Medulla oblongata (tissue), 1 donor: ENCODE measurements around the gene COPG2.
"Not testable (repeated sequence)": the region's sequence is repeated elsewhere in the genome, so short reads cannot be mapped to it uniquely, and the experiment has no call there.

Source experiments
- DNase-seq: peaks from one replicate; pipeline ENCODE4 v3.0.0-alpha.2; 2015; ENCODE audit errors: extremely low spot score

Gene COPG2

GRCh38 chr7:130650611-130651120 lies 17.9 kb downstream of the COPG2 start:
- no peak for DNase-seq

- no peak for DNase-seq
Observed at GRCh38 chr7:130649004-130649790, 19.4 kb downstream of the COPG2 start.

- DNase-seq, result no peak
Observed at GRCh38 chr7:130648580-130648979, 20.0 kb downstream of the COPG2 start.

GRCh38 chr7:130642383-130642782 lies 26.2 kb downstream of the COPG2 start:
- DNase-seq, result no peak

DNA sequence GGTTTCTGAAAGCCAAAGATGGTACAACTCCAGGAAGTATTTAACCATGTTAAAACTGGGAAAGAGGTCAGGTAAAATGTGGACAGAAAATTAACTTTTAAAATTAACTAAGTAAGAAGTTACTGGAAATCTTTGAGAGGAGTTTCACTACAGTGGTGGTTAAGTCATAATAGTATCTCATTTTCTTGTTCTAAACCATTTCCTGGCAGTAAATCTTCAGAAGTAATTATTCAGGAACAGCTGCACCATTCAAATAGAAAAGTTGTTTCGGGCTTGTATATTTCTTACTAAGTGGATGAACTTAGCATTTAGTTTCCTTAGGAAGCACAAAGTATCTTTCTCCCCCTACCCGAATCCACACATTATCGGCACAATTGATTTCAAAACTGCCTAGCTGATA lies 27.1 kb downstream of the COPG2 start:
- DNase-seq, result no peak

GRCh38 chr7:130641040-130641439 lies 27.5 kb downstream of the COPG2 start:
- no peak for DNase-seq

GRCh38 chr7:130639388-130639787 lies 29.2 kb downstream of the COPG2 start:
- DNase-seq, result no peak

DNA sequence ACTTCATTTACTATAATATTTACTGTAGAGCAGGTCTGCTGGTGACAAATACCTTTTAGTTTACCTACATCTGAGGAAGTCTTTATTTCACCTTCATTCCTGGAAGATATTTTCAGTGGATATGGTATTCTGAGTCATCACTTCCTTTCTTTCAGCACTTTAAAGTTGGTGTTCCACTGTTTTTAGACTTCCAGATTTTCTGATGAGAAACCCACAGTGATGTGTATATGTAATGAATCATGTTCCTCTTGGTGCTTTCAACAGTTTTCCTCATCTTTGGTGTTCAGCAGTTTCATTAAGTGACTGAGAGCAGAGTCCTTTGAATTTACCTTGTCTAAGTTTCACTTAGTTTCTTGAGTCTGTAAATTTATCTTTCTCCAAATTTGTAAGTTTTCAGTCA lies 36.4 kb downstream of the COPG2 start:
- DNase-seq, result no peak

- no peak for DNase-seq
Observed at GRCh38 chr7:130628901-130629300, 39.6 kb downstream of the COPG2 start.

DNA sequence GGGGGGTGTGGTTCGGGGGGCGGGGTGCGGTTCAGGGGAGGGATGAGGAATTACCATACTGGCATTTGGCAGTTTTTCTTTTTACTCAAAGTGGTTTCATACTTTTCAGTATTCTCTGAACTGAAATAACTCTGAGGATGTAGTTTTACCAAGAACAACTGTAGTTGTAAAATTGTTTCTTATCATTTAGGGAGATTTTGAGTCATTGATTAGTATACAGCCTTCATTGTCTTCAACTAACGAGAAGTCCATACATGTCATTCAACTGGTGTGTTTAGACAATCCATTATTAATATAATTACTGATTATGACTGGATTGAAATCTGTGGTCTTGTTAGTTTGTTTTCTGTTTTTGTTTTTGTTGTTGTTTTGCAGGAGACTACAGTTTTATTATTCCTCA lies 40.8 kb downstream of the COPG2 start:
- no peak for DNase-seq

DNA sequence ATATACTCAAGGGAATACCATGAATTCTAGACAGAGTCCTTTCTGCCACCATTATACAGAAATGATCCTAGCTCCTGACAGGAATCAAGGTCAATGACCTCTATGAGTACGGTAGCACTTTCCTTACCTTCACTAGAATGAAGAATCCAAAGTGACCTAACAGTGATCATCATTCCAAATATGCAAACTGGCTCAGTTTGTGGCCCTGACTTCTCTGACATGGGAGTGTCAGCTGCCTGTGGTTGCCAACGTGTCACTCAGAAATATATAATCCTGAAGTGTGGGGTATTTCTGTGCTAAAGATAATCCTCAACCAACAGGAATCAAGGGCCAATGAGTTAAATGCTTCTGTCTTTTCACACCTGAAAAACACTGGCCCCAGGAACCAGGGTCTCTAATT lies 45.7 kb downstream of the COPG2 start:
- DNase-seq, result no peak

- no peak for DNase-seq
Observed at GRCh38 chr7:130615583-130615982, 53.0 kb downstream of the COPG2 start.

- DNase-seq, result no peak
Observed at GRCh38 chr7:130614449-130614848, 54.1 kb downstream of the COPG2 start.

- no peak for DNase-seq
Observed at GRCh38 chr7:130611218-130611617, 57.3 kb downstream of the COPG2 start.

DNA sequence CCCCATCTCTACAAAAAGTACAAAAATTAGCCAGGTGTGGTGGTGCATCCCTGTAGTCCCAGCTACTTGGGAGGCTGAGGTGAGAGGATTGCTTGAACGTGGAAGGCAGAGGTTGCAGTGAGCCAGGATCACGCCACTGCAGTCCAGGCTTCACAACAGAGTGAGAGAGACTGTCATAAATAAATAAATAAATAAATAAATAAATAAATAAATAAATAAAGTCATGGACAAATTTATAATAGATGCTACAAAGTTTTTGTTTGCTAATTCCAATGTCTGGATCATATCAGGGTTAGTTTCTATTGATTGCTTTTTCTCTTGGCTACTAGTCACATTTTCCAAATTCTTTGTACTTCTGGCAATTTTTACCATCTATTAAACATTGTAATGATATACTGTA lies 61.5 kb downstream of the COPG2 start:
- DNase-seq, result not testable (repeated sequence)

- DNase-seq, result no peak
Observed at GRCh38 chr7:130606161-130606560, 62.4 kb downstream of the COPG2 start.

GRCh38 chr7:130598056-130598455 lies 70.5 kb downstream of the COPG2 start:
- DNase-seq, result no peak

DNA sequence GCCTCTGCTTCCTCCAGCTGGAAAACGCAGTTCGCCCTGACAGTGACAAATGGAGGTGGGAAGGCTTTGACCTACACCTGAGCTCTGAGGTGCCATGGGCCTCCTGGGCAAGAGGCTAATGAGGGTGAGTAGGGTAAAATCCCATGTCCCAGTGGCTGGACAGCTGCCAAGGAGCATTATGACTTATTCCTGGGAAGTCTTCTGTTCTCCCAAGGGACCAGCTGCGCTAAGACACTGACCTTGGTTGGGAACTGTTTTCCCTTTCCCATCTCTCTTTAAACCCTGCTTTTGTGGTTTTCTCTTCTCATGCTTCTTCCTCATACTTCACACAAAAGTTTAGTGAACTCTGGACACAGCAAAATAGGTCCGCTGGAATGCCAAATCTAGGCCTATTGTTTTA lies 72.6 kb downstream of the COPG2 start:
- no peak for DNase-seq

DNA sequence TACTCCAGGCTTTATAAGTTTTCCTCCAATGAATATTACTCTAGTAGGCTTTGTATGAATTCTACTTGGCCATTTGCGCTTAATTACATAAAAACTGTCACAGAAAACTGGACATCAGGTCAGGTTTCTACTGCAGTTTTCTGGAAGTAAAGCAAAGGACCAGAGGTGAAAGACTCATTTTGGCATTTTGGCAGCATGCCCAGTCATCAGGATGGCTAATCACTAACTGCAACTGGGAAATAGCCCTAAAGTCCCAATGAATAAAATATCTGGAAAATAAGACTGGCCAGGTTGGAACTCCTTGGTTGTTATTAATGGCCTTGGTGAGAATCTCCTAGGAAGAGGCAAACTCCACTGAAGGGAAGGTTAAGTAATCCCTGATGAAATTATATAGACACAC lies 75.5 kb downstream of the COPG2 start:
- no peak for DNase-seq

GRCh38 chr7:130591464-130591863 lies 77.1 kb downstream of the COPG2 start:
- not testable (repeated sequence) for DNase-seq

GRCh38 chr7:130585932-130586331 lies 82.6 kb downstream of the COPG2 start:
- DNase-seq, result not testable (repeated sequence)

- not testable (repeated sequence) for DNase-seq
Observed at GRCh38 chr7:130575110-130575509, 93.4 kb downstream of the COPG2 start.

GRCh38 chr7:130570144-130570543 lies 98.4 kb downstream of the COPG2 start:
- not testable (repeated sequence) for DNase-seq

DNA sequence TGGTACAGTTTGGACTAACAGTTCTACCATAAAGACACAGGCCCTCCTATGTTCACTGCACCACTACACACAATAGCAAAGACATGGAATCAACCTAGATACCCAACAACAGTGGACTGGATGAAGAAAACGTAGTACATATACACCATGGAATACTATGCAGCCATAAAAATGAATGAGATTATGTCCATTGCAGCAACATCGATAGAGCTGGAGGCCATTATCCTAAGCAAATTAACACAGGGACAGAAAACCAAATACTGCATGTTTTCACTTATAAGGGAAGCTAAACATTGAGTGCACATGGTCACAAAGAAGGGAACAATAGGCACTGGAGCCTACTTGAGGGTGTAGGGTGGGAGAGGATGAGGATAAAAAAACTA lies 101.7 kb downstream of the COPG2 start:
- DNase-seq, result no peak
